ENCODE data around the gene GBP3. TPM values are rescaled to one million over a fixed set of nuclear protein-coding genes. Genes with fewer than 3 reads are reported as not detected.
A peak's percentile ranks its signal among the peaks of the same experiment; 100 is the strongest.

GBP3 gene
- total RNA-seq, 1 donor from 2014 or later = 28.5 TPM

- Histone ChIP-seq H3K27me3 (no peaks in the 10 kb centered on the region), H3K27ac (no peak overlapping the region), H3K4me3 (no peak overlapping the region), H3K36me3 (no peaks in the 10 kb centered on the region), H3K4me1 (no peaks in the 10 kb centered on the region), H3K9me3 (no peaks in the 10 kb centered on the region)
- DNase-seq (ENCODE audit: low spot score in 2 of 2) = no peak
- TF ChIP-seq, protein P1, sequence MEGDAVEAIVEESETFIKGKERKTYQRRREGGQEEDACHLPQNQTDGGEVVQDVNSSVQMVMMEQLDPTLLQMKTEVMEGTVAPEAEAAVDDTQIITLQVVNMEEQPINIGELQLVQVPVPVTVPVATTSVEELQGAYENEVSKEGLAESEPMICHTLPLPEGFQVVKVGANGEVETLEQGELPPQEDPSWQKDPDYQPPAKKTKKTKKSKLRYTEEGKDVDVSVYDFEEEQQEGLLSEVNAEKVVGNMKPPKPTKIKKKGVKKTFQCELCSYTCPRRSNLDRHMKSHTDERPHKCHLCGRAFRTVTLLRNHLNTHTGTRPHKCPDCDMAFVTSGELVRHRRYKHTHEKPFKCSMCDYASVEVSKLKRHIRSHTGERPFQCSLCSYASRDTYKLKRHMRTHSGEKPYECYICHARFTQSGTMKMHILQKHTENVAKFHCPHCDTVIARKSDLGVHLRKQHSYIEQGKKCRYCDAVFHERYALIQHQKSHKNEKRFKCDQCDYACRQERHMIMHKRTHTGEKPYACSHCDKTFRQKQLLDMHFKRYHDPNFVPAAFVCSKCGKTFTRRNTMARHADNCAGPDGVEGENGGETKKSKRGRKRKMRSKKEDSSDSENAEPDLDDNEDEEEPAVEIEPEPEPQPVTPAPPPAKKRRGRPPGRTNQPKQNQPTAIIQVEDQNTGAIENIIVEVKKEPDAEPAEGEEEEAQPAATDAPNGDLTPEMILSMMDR (IDR thresholded peaks at IDR 0.05) = no peak
- intact Hi-C loops (cut with DNase I) = no loop called here
These were observed 21.3 kb upstream of the GBP3 start for GRCh38 chr1:89043940-89044339.

DNA sequence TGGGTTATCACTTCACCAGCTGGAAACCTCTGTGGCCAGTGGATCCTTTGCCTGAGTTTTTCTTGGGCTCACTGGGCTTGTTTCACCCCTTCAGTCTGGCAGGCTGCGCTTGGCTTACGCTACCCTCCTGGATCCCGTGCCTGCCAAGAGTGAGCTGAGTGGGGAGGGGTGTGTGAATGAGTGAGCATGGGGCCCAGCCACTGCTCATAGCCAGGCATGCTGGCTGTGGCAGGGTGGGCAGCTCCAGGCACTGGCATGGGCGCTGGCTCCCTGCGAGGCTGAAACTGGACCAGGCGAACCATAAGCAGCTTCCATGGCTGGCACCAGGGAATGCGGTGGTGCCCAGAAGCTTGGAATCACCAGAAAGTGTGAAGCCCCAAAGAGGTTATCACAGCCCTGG lies 19.8 kb upstream of the GBP3 start:
- Histone ChIP-seq H3K4me1 (no peaks in the 10 kb centered on the region), H3K36me3 (no peaks in the 10 kb centered on the region), H3K4me3 (peak overlapping the region in 1 of 2 donors; percentile 8), H3K9me3 (no peaks in the 10 kb centered on the region), H3K27ac (no peak overlapping the region), H3K27me3 (no peaks in the 10 kb centered on the region)
- intact Hi-C loops (cut with DNase I) = no loop called here
- no peak for DNase-seq (ENCODE audit: low spot score in 2 of 2)
- TF ChIP-seq, protein P1 (IDR thresholded peaks at IDR 0.05) = no peak

DNA sequence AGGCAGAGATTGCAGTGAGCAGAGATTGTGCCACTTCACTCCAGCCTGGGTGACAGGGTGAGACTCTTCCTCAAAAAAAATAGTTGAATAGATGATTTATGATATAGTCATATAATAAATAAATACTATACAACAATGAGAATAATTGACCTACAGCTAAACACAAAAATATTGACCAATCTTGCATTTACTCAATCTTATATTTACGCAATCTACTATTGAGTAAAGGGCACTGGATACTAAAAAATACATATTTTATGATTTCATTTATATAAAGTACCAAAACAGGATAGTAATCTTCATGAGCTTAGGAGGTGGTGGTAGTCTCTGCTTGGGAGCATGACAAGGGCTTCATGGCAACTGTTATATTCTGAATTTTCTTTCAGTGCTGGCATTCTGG lies 19.1 kb upstream of the GBP3 start:
- Histone ChIP-seq H3K36me3 (no peaks in the 10 kb centered on the region), H3K9me3 (no peaks in the 10 kb centered on the region), H3K27me3 (no peaks in the 10 kb centered on the region), H3K27ac (no peak overlapping the region), H3K4me1 (no peaks in the 10 kb centered on the region), H3K4me3 (no peak overlapping the region)
- intact Hi-C loops (cut with DNase I) = no loop called here
- DNase-seq (ENCODE audit: low spot score in 2 of 2) = no peak
- TF ChIP-seq, protein P1 (IDR thresholded peaks at IDR 0.05) = no peak

DNA sequence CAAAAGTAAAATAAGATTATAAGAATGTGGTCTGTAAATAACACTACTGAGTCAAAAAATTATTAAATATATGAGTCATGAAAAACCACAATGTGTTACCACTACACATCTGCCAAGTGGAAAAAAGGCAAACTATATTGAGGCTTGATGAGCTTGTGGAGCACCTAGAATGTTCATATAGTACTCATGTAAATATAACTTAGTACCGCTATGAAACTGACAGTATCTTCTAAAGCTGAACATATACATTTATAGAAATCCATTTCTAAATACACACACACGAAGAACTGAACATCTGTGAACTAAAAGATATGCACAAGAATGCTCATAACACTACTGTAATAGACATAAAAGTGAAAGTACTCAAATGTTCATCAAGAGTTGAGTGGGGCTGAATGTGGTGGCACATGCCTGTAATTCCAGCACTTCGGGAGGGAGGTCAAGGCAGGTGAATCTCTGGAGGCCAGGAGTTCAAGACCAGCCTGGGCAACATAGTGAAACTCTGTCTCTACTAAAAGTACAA lies 18.5 kb upstream of the GBP3 start:
- no peaks in the 10 kb centered on the region for H3K9me3 ChIP-seq
- H3K27me3 ChIP-seq = no peaks in the 10 kb centered on the region
- intact Hi-C loops (cut with DNase I) = no loop called here
- H3K36me3 ChIP-seq = no peaks in the 10 kb centered on the region
- no peaks in the 10 kb centered on the region for H3K4me1 ChIP-seq
- TF ChIP-seq, protein P1 (IDR thresholded peaks at IDR 0.05) = no peak
- DNase-seq (ENCODE audit: low spot score in 2 of 2) = no peak
- H3K4me3 ChIP-seq = no peak overlapping the region
- no peak overlapping the region for H3K27ac ChIP-seq

- intact Hi-C loops (cut with DNase I) = no loop called here
- Histone ChIP-seq H3K36me3 (no peaks in the 10 kb centered on the region), H3K4me3 (no peak overlapping the region), H3K27me3 (no peaks in the 10 kb centered on the region), H3K9me3 (no peaks in the 10 kb centered on the region), H3K27ac (no peak overlapping the region), H3K4me1 (no peaks in the 10 kb centered on the region)
- TF ChIP-seq, protein P1 (IDR thresholded peaks at IDR 0.05) = no peak
- DNase-seq (ENCODE audit: low spot score in 2 of 2) = no peak
These were observed 17.6 kb upstream of the GBP3 start for GRCh38 chr1:89040315-89040626.

GRCh38 chr1:89037186-89037585 lies 14.5 kb upstream of the GBP3 start:
- no peak overlapping the region for H3K4me3 ChIP-seq
- H3K27ac ChIP-seq = no peak overlapping the region
- TF ChIP-seq, protein P1 (IDR thresholded peaks at IDR 0.05) = no peak
- H3K9me3 ChIP-seq = no peaks in the 10 kb centered on the region
- intact Hi-C loops (cut with DNase I) = no loop called here
- H3K27me3 ChIP-seq = no peaks in the 10 kb centered on the region
- no peaks in the 10 kb centered on the region for H3K36me3 ChIP-seq
- H3K4me1 ChIP-seq = no peaks in the 10 kb centered on the region
- no peak for DNase-seq (ENCODE audit: low spot score in 2 of 2)
